Heart left ventricle (tissue), 13 donors: ENCODE measurements around the gene FSTL4.

Experiments
- POLR2A ChIP-seq, 2 donors: fragments of 450-650 bp; IDR thresholded peaks; one replicate each; pipeline ENCODE4 v1.6.1; 2017; ENCODE audit warnings: antibody characterized with exemption in 2 of 2, mild to moderate bottlenecking in 2 of 2, moderate library complexity in 2 of 2
- TF ChIP-seq, protein P1 (sequence below), 12 donors: fragments of 200-600 bp; sonication (generic) in 4 of 12; IDR thresholded peaks; one replicate each; pipeline versions ENCODE4 v1.5.0 to v1.8.0; 2018 to 2022; ENCODE audit warnings: antibody characterized with exemption in 12 of 12, mild to moderate bottlenecking in 5 of 12
- donor health status: ischemic (EF 13 %, LVEDD 7.1; RV severe dilation, severe dysfunction).
- donor health status: DM: no; HTN: yes; CAD: no.
- donor health status: DM: no; HTN: no; CAD: no.
- donor health status: ischemic (EF 25% LVEDD 6.9; RV normal size, moderate dysfunction).
- donor health status: ischemic (EF 25% LVEDD 5.7; RV mildly dilated, moderate dysfunction).
- donor health status: ischemic (EF 35%, LVEDD 5.7; RV mildly dilated, moderate dysfunction).
- donor health status: nonischemic (EF 11% LVEDD 7.7; RV severe dilation, severe dysfunction).
- donor health status: DM: yes; HTN: yes; CAD: no.
- donor health status: PGD.
- donor health status: ischemic (EF 29% LVEDD 5.4; RV normal size, mild dysfunction).
- donor health status: nonischemic (EF 23%, LVEDD 6.1; RV moderate dilation, normal function).

DNA sequence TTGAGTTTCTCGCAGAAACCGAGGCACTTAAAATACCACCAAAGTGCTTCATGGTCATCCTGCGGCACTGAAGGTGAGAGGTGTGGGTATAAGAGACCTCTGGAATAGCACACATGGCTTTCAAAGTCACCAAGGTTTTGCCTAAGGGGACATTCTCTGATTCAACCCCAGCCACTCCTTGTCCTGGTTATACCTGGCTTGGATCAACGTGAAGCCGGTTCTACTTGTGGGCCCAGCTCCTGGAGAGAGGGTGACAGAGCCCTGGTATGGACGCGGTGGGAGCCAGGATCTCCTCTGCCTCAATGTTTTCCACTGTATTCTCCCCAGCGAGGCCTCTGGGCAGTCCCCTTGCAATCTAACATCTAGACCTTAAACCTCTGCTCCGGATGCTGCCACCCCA is 132.0 kb downstream of the FSTL4 start:
- TF ChIP-seq, protein P1, sequence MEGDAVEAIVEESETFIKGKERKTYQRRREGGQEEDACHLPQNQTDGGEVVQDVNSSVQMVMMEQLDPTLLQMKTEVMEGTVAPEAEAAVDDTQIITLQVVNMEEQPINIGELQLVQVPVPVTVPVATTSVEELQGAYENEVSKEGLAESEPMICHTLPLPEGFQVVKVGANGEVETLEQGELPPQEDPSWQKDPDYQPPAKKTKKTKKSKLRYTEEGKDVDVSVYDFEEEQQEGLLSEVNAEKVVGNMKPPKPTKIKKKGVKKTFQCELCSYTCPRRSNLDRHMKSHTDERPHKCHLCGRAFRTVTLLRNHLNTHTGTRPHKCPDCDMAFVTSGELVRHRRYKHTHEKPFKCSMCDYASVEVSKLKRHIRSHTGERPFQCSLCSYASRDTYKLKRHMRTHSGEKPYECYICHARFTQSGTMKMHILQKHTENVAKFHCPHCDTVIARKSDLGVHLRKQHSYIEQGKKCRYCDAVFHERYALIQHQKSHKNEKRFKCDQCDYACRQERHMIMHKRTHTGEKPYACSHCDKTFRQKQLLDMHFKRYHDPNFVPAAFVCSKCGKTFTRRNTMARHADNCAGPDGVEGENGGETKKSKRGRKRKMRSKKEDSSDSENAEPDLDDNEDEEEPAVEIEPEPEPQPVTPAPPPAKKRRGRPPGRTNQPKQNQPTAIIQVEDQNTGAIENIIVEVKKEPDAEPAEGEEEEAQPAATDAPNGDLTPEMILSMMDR (IDR thresholded peaks at IDR 0.05): no peak
- no peak for TF ChIP-seq POLR2A (IDR thresholded peaks at IDR 0.05)
